ENCODE data around the gene SLC36A4. TPM values are rescaled to one million over a fixed set of nuclear protein-coding genes. Genes with fewer than 3 reads are reported as not detected.

Gene SLC36A4
- total RNA-seq, 1 donor from 2014 or later = 25.3 TPM

- H3K27me3 Mint-ChIP-seq (ENCODE audit: unreplicated experiment) = peaks cover 17% of the 10 kb centered on the region
- peaks cover 10% of the 10 kb centered on the region for H3K9me3 Mint-ChIP-seq (ENCODE audit: unreplicated experiment)
- no peak for TF ChIP-seq CTCF (IDR thresholded peaks at IDR 0.05)
- H3K27ac Mint-ChIP-seq (ENCODE audit: unreplicated experiment) = no peak overlapping the region
- no peak for DNase-seq (ENCODE audit: extremely low spot score, unreplicated experiment)
- no peaks in the 10 kb centered on the region for H3K4me1 Mint-ChIP-seq (ENCODE audit: unreplicated experiment)
- H3K36me3 Mint-ChIP-seq (ENCODE audit: unreplicated experiment) = peaks cover 7% of the 10 kb centered on the region
- H3K4me3 Mint-ChIP-seq (ENCODE audit: unreplicated experiment) = no peak overlapping the region
Observed at GRCh38 chr11:93209466-93209865, 11.7 kb upstream of the SLC36A4 start.

- no peak for TF ChIP-seq CTCF (IDR thresholded peaks at IDR 0.05)
- no peak for DNase-seq (ENCODE audit: extremely low spot score, unreplicated experiment)
- H3K9me3 Mint-ChIP-seq (ENCODE audit: unreplicated experiment) = peaks cover 10% of the 10 kb centered on the region
- H3K27ac Mint-ChIP-seq (ENCODE audit: unreplicated experiment) = no peak overlapping the region
- no peak overlapping the region for H3K4me3 Mint-ChIP-seq (ENCODE audit: unreplicated experiment)
- H3K4me1 Mint-ChIP-seq (ENCODE audit: unreplicated experiment) = no peaks in the 10 kb centered on the region
- H3K27me3 Mint-ChIP-seq (ENCODE audit: unreplicated experiment) = peaks cover 15% of the 10 kb centered on the region
- peaks cover 7% of the 10 kb centered on the region for H3K36me3 Mint-ChIP-seq (ENCODE audit: unreplicated experiment)
Observed at GRCh38 chr11:93208663-93209270, 11.0 kb upstream of the SLC36A4 start.

- Mint-ChIP-seq H3K9me3 (ENCODE audit: unreplicated experiment) (no peaks in the 10 kb centered on the region), H3K4me3 (ENCODE audit: unreplicated experiment) (no peak overlapping the region), H3K4me1 (ENCODE audit: unreplicated experiment) (peaks cover 2% of the 10 kb centered on the region), H3K27ac (ENCODE audit: unreplicated experiment) (no peak overlapping the region), H3K27me3 (ENCODE audit: unreplicated experiment) (peaks cover 31% of the 10 kb centered on the region), H3K36me3 (ENCODE audit: unreplicated experiment) (no peaks in the 10 kb centered on the region)
- no peak for TF ChIP-seq CTCF (IDR thresholded peaks at IDR 0.05)
- DNase-seq (ENCODE audit: extremely low spot score, unreplicated experiment) = no peak
Observed at GRCh38 chr11:93199616-93200015, 1.8 kb upstream of the SLC36A4 start.

GRCh38 chr11:93198215-93198845 lies 539 bp upstream of the SLC36A4 start:
- no peaks in the 10 kb centered on the region for H3K36me3 Mint-ChIP-seq (ENCODE audit: unreplicated experiment)
- peaks cover 31% of the 10 kb centered on the region for H3K27me3 Mint-ChIP-seq (ENCODE audit: unreplicated experiment)
- TF ChIP-seq CTCF (IDR thresholded peaks at IDR 0.05) = no peak
- peaks cover 2% of the 10 kb centered on the region for H3K4me1 Mint-ChIP-seq (ENCODE audit: unreplicated experiment)
- DNase-seq (ENCODE audit: extremely low spot score, unreplicated experiment) = no peak
- peak overlapping the region; percentile 56 for H3K27ac Mint-ChIP-seq (ENCODE audit: unreplicated experiment)
- H3K9me3 Mint-ChIP-seq (ENCODE audit: unreplicated experiment) = no peaks in the 10 kb centered on the region
- peak overlapping the region; percentile 92 for H3K4me3 Mint-ChIP-seq (ENCODE audit: unreplicated experiment)

- Mint-ChIP-seq H3K4me1 (ENCODE audit: unreplicated experiment) (peaks cover 4% of the 10 kb centered on the region), H3K4me3 (ENCODE audit: unreplicated experiment) (peak overlapping the region; percentile 92), H3K36me3 (ENCODE audit: unreplicated experiment) (no peaks in the 10 kb centered on the region), H3K27me3 (ENCODE audit: unreplicated experiment) (peaks cover 25% of the 10 kb centered on the region), H3K9me3 (ENCODE audit: unreplicated experiment) (no peaks in the 10 kb centered on the region), H3K27ac (ENCODE audit: unreplicated experiment) (peak overlapping the region; percentile 94)
- TF ChIP-seq CTCF (IDR thresholded peaks at IDR 0.05) = peak; percentile 54
- no peak for DNase-seq (ENCODE audit: extremely low spot score, unreplicated experiment)
Observed at GRCh38 chr11:93196816-93197379, 893 bp downstream of the SLC36A4 start.

All from osteocyte (in vitro differentiated cells).